Testis (tissue), 2 donors: Measurements from ENCODE around the gene GRID1.

Experiments used
- CTCF ChIP-seq, 3 experiments: fragments of 450-650 bp in 2 of 3; fragments of 200-600 bp in 1 of 3; sonication (generic) in 1 of 3; IDR thresholded peaks; one replicate each; pipeline ENCODE4 v1.5.1; 2016 to 2019; ENCODE audit warnings: antibody characterized with exemption in 3 of 3, mild to moderate bottlenecking in 2 of 3, moderate library complexity in 1 of 3
- POLR2A ChIP-seq: fragments of 450-650 bp; IDR thresholded peaks from one replicate; pipeline ENCODE4 v1.6.1; 2017; ENCODE audit warnings: antibody characterized with exemption, mild to moderate bottlenecking, moderate library complexity

GRCh38 chr10:86025509-86025908 is 341.1 kb downstream of the GRID1 start:
- no peak for TF ChIP-seq CTCF (IDR thresholded peaks at IDR 0.05)
- TF ChIP-seq POLR2A: no peak
